OCI-LY7 (cell line): ENCODE measurements around the gene GDF10.

Experiments
- EZH2phosphoT487 ChIP-seq: fragments of 200-600 bp; sonication (generic); IDR thresholded peaks from 2 replicates; pipeline ENCODE4 v1.6.1; 2018; ENCODE audit warnings: low read depth, borderline replicate concordance, mild to moderate bottlenecking, mixed run types, antibody characterized with exemption, low read length, moderate library complexity, mixed read lengths
- TF ChIP-seq, protein P1 (sequence below): fragments of 200-600 bp; sonication (generic); conservative IDR thresholded peaks from 2 replicates; pipeline ENCODE4 v1.5.1; 2014; ENCODE audit warnings: mild to moderate bottlenecking, antibody characterized with exemption, low read length, moderate library complexity, mixed read lengths

DNA sequence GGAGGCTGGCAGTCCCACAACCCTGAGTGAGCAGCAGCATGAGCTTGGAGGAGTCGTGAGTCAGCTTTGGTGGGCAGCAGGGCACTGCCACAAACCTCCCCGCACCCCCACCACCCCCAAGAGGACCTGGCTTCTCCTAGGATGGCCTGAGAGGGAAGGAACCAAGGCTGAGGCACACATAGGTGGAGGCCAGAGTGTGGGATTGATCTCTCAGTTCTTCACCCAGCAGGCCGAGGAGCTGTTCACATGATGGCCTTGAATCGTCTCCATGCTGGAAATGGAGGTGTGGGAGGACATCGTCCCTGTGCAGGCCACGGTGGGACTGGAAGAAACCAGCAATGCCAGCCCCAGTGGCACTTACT, 17.4 kb upstream of the GDF10 start:
- TF ChIP-seq, protein P1, sequence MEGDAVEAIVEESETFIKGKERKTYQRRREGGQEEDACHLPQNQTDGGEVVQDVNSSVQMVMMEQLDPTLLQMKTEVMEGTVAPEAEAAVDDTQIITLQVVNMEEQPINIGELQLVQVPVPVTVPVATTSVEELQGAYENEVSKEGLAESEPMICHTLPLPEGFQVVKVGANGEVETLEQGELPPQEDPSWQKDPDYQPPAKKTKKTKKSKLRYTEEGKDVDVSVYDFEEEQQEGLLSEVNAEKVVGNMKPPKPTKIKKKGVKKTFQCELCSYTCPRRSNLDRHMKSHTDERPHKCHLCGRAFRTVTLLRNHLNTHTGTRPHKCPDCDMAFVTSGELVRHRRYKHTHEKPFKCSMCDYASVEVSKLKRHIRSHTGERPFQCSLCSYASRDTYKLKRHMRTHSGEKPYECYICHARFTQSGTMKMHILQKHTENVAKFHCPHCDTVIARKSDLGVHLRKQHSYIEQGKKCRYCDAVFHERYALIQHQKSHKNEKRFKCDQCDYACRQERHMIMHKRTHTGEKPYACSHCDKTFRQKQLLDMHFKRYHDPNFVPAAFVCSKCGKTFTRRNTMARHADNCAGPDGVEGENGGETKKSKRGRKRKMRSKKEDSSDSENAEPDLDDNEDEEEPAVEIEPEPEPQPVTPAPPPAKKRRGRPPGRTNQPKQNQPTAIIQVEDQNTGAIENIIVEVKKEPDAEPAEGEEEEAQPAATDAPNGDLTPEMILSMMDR: no peak
- no peak for TF ChIP-seq EZH2phosphoT487
